Measurements from ENCODE around the gene CCNYL1.
A peak's percentile ranks its signal among the peaks of the same experiment; 100 is the strongest.
"Not testable (repeated sequence)": the region's sequence is repeated elsewhere in the genome, so short reads cannot be mapped to it uniquely, and the experiment has no call there.

The CCNYL1 gene

DNA sequence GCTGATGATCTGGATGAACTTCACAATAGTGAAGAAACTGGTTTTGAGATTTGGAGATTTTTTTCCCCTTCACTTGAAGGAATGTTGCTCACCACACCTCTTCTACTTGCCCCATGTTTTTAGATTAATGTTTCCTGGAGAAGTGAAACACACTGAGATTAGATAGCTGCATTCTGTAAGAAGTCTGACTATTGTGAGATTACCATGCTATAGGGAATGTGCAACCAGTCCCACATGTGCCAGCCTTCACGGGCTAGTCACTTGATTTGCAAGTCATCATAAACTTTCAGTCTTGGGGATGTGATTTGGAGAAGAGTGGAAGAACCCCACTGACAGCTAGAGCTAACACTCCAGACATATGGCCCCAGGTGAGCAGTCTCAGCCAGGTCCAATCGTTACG is 7.4 kb upstream of the CCNYL1 start:
- no peak for TF ChIP-seq ZFX (IDR thresholded peaks at IDR 0.05)
- TF ChIP-seq, protein P1, sequence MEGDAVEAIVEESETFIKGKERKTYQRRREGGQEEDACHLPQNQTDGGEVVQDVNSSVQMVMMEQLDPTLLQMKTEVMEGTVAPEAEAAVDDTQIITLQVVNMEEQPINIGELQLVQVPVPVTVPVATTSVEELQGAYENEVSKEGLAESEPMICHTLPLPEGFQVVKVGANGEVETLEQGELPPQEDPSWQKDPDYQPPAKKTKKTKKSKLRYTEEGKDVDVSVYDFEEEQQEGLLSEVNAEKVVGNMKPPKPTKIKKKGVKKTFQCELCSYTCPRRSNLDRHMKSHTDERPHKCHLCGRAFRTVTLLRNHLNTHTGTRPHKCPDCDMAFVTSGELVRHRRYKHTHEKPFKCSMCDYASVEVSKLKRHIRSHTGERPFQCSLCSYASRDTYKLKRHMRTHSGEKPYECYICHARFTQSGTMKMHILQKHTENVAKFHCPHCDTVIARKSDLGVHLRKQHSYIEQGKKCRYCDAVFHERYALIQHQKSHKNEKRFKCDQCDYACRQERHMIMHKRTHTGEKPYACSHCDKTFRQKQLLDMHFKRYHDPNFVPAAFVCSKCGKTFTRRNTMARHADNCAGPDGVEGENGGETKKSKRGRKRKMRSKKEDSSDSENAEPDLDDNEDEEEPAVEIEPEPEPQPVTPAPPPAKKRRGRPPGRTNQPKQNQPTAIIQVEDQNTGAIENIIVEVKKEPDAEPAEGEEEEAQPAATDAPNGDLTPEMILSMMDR (conservative IDR thresholded peaks at IDR 0.05): no peak
- no peak overlapping the region for H3K27ac ChIP-seq

DNA sequence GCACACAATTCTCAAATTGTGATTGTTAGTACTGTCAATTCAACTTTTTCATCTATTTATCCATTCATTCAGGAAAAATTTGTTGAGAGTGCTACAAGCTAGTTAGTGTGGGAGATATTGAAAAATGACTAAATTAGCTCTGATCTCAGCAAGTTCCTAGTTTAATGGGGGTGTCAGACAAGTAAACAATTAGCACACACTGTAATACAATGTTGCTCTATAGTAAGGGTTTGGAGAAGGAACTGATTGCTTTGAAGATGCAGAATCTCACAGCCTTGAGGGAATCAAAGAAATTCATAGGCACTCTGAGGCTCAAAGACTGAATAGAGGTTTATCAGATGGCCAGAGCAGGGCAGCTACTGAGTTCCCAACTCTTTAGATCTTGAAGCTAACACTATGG is 6.8 kb upstream of the CCNYL1 start:
- TF ChIP-seq, protein P1 (conservative IDR thresholded peaks at IDR 0.05): no peak
- TF ChIP-seq ZFX (IDR thresholded peaks at IDR 0.05): no peak
- H3K27ac ChIP-seq: no peak overlapping the region

DNA sequence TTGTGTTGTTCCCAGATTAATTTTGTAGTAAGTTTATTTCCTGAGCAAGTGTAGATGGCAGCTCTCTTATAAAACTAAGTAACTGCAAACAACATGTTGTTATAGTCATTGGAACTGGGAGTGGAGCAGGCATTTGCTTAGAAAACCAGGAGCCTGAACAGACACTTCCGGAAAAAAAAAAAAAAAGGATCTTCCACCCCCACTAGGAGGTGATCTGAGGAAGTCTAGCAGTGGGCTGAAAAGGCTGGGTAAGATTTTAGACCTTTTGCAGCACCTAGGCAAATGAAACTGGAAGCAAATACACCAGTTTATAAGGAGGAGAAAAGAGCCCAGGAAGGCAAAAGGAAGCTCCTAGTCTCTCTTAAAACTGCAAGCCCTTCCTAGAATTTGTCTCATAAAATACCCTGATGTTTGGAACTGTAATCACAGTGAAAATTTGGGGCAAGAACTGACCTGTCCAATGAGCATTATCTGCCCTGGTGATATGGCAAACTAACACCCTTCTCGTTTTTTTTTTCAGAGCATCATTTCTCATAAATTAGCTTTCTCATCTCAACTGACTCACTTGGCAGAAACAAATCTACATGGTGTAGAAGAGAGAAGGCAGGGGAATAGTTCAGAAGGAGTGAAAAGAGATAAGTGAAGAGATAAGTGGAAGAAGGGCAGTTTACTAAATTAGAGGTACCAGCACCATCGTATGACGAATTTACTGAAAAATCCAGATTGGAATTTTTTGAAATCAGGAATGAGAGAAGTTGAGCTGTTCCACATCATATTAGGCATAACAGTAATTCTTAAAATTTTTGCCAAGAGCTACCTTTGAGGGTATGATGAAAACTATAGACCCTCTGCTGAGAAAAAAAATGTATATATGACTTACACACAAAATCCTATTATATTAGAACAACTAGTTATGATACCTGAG is 4.2 kb upstream of the CCNYL1 start:
- no peak overlapping the region for H3K27ac ChIP-seq
- TF ChIP-seq ZFX (IDR thresholded peaks at IDR 0.05): no peak
- TF ChIP-seq, protein P1 (conservative IDR thresholded peaks at IDR 0.05): no peak

DNA sequence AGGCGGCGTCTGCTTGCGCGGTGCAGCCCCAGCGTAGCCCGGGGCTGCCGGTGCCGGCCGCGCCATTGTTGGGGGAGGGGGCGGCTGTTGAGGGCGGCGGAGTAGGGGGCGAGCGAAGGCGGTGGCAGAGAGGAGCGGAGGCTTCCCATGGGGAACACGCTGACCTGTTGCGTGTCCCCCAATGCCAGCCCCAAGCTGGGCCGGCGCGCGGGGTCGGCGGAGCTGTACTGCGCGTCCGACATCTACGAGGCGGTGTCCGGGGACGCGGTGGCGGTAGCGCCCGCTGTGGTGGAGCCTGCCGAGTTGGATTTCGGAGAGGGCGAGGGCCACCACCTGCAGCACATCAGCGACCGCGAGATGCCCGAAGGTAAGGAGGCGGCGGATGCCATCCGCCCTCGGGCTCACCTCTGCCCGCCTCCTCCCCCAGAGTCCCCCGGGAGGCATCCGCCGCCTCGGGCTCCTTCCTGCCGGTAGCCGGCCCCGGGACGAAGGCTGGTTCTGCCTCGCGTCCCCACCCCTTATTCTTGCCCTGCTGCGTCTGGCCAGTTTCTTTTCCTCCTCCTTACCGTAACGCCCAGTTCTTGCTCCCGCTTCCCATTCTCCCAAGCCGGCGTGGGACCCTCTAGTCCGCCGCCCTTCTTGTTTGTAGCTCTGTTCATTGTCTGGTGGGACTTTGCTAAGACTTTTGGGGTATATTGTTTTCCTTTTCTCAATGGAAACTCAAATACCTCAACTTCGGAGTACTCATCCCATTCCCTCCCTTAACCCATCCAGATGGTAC is 500 bp downstream of the CCNYL1 start:
- peak overlapping the region; percentile 81 for H3K27ac ChIP-seq

DNA sequence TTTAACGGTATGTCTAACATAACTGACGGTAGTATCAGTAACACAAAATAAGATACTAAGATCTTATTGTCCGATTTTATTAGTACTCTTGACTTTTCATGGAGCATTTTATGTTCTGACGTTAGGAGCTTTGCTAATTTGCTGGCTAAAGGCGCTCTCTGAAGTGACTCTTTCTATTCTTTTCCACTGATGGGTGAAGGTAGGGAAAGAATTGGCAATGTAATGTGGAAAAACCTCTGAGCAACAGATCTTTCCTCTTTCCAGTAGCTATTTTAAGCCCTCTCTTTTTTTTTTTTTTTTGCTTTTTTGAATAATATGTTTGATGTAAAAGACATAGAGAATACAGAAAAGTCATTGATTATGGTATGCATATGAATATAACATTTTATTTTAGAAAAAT is 4.6 kb downstream of the CCNYL1 start:
- no peak overlapping the region for H3K27ac ChIP-seq
- no peak for TF ChIP-seq ZFX (IDR thresholded peaks at IDR 0.05)
- TF ChIP-seq, protein P1 (conservative IDR thresholded peaks at IDR 0.05): no peak

More for the DNA sequence above, 500 bp downstream of the CCNYL1 start:
- TF ChIP-seq ZFX (IDR thresholded peaks at IDR 0.05): peak; percentile 38; the same call in 1 of the 2 replicates
- TF ChIP-seq, protein P1 (conservative IDR thresholded peaks at IDR 0.05): no peak

DNA sequence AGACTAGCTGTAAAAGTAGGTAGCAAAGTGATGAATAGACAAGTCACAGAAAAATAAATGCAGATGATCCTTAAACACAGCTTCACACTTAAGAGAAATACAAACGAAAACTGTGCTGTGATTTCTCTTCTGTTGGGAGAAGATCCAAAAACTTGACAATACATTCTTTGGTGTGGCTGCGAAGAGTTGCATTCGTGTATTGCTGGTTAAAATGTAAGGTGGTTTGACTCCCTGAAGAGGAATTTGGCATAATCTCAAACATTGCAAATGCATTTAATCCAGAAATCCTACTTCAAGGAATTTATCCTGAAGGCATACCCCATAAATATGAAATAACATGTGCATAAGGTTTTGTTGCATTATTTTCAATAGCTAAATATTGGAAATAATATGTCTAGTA is 7.1 kb downstream of the CCNYL1 start:
- no peak for TF ChIP-seq ZFX (IDR thresholded peaks at IDR 0.05)
- TF ChIP-seq, protein P1 (conservative IDR thresholded peaks at IDR 0.05): no peak
- no peak overlapping the region for H3K27ac ChIP-seq

DNA sequence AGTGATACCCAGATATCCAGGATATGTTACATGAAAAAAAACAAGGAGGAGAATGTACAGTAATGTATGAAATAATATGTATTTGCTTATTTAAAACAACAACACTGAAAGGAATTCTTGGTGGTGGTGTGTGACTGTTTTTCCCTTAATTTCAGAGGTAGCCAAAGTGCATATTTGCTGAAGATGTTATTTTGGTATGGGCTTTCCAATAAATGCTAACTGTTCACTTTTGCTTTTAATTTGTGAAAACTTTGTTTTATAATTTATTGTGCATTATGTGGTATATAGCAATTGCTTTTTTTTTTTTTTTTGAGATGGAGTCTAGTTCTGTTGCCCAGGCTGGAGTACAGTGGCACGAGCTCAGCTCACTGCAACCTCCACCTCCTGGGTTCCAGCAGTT is 7.6 kb downstream of the CCNYL1 start:
- no peak for TF ChIP-seq ZFX (IDR thresholded peaks at IDR 0.05)
- TF ChIP-seq, protein P1 (conservative IDR thresholded peaks at IDR 0.05): no peak
- H3K27ac ChIP-seq: no peak overlapping the region

DNA sequence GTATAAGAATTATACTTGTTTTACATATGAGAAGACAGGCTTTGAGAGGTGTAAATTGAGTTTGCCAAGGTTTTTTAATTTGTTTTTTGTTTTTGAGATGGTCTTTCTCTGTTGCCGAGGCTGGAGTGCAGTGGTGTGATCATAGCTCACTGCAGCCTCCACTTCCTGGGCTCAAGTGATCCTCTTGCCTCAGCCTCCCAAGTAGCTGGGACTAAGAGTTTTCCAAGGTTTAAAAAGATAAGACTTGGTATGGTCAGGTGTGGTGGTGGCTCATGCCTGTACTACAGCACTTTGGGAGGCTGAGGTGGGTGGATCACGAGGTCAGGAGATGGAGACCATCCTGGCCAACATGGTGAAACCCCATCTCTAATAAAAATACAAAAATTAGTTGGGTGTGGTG is 8.2 kb downstream of the CCNYL1 start:
- not testable (repeated sequence) for H3K27ac ChIP-seq

All from C4-2B (cell line).